Neural cell (in vitro differentiated cells): ENCODE results near the gene METTL1. TPM values are rescaled to one million over a fixed set of nuclear protein-coding genes. Genes with fewer than 3 reads are reported as not detected.
A peak's percentile ranks its signal among the peaks of the same experiment; 100 is the strongest.

Experiments used
- H2AFZ ChIP-seq: fragments of 200-600, 300-800 bp; sonication (generic), shearing (Covaris generic); 2 replicates; pipeline ENCODE4 v1.6.0; 2014; ENCODE audit warnings: low read depth, mild to moderate bottlenecking, antibody characterized with exemption, low read length, moderate library complexity
- H3F3A ChIP-seq: fragments of 200-600 bp; shearing (Covaris generic); 2 replicates; pipeline ENCODE4 v1.6.1; 2016; ENCODE audit warnings: mild to moderate bottlenecking, moderate library complexity, mixed read lengths, antibody characterized with exemption, low read length; ENCODE audit not compliant: insufficient read depth, poor library complexity, severe bottlenecking
- H3K27ac ChIP-seq: fragments of 200-600, 300-800 bp; sonication (generic), shearing (Covaris generic); 2 replicates; pipeline ENCODE4 v1.5.1; 2014; ENCODE audit warnings: mild to moderate bottlenecking, low read length, moderate library complexity
- H3K27me3 ChIP-seq: fragments of 300-800, 200-600 bp; sonication (generic), shearing (Covaris generic); 2 replicates; pipeline ENCODE4 v1.6.0; 2014; ENCODE audit warnings: mild to moderate bottlenecking, low read depth, low read length, moderate library complexity; ENCODE audit not compliant: insufficient read depth
- H3K36me3 ChIP-seq: fragments of 300-800, 200-600 bp; sonication (generic), shearing (Covaris generic); 2 replicates; pipeline ENCODE4 v1.5.1; 2014; ENCODE audit warnings: mild to moderate bottlenecking, antibody characterized with exemption, low read length, moderate library complexity; ENCODE audit not compliant: insufficient read depth
- H3K4me2 ChIP-seq: fragments of 300-800, 200-600 bp; sonication (generic), shearing (Covaris generic); 2 replicates; pipeline ENCODE4 v1.6.0; 2014; ENCODE audit warnings: mild to moderate bottlenecking, low read length
- H3K4me3 ChIP-seq: fragments of 300-800, 200-600 bp; sonication (generic), shearing (Covaris generic); 2 replicates; pipeline ENCODE4 v1.5.1; 2014; ENCODE audit warnings: mild to moderate bottlenecking, low read length, moderate library complexity
- H3K79me2 ChIP-seq: fragments of 200-600 bp; shearing (Covaris generic); replicated peaks from 2 replicates; pipeline ENCODE4 v1.6.0; 2014; ENCODE audit warnings: mild to moderate bottlenecking, low read length, moderate library complexity; ENCODE audit not compliant: insufficient read depth
- H3K9ac ChIP-seq: fragments of 300-800, 200-600 bp; sonication (generic), shearing (Covaris generic); 2 replicates; pipeline ENCODE4 v1.6.1; 2016; ENCODE audit warnings: mild to moderate bottlenecking, low read length, mixed read lengths
- H3K9me2 ChIP-seq: fragments of 200-600 bp; shearing (Covaris generic); 2 replicates; pipeline ENCODE4 v1.6.1; 2016; ENCODE audit warnings: mild to moderate bottlenecking, low read length, mixed read lengths; ENCODE audit not compliant: insufficient read depth
- H3K9me3 ChIP-seq: fragments of 200-600, 300-800 bp; sonication (generic), shearing (Covaris generic); 2 replicates; pipeline ENCODE4 v1.6.1; 2016; ENCODE audit warnings: mild to moderate bottlenecking, mixed run types, low read length, moderate library complexity, mixed read lengths
- H4K20me1 ChIP-seq: fragments of 200-600 bp; shearing (Covaris generic); 2 replicates; pipeline ENCODE4 v1.6.1; 2016; ENCODE audit warnings: mild to moderate bottlenecking, mixed run types; ENCODE audit not compliant: insufficient read depth
- EP300 ChIP-seq: fragments of 450-650 bp; conservative IDR thresholded peaks from 2 replicates; pipeline ENCODE4 v1.6.1; 2014; ENCODE audit warnings: antibody characterized with exemption, mild to moderate bottlenecking, moderate library complexity; ENCODE audit not compliant: poor library complexity, severe bottlenecking
- EZH2 ChIP-seq: fragments of 200-600, 300-800 bp; shearing (Covaris generic), sonication (generic); IDR thresholded peaks from 2 replicates; pipeline ENCODE4 v1.6.1; 2014; ENCODE audit warnings: antibody characterized with exemption, low read length, borderline replicate concordance, mild to moderate bottlenecking; ENCODE audit not compliant: insufficient read depth, poor library complexity, severe bottlenecking
- MXI1 ChIP-seq: fragments of 450-650 bp; conservative IDR thresholded peaks from 2 replicates; pipeline ENCODE4 v1.6.1; 2014; ENCODE audit warnings: antibody characterized with exemption, mild to moderate bottlenecking; ENCODE audit not compliant: poor library complexity, severe bottlenecking
- POLR2AphosphoS5 ChIP-seq: IDR thresholded peaks from 2 replicates; pipeline ENCODE4 v1.6.1; 2012
- RAD21 ChIP-seq: fragments of 450-650 bp; conservative IDR thresholded peaks from 2 replicates; pipeline ENCODE4 v1.6.1; 2014; ENCODE audit warnings: antibody characterized with exemption, mild to moderate bottlenecking, moderate library complexity
- SMC3 ChIP-seq: fragments of 450-650 bp; conservative IDR thresholded peaks from 2 replicates; pipeline ENCODE4 v1.6.1; 2014; ENCODE audit warnings: antibody characterized with exemption, mild to moderate bottlenecking, moderate library complexity; ENCODE audit not compliant: poor library complexity
- TAF1 ChIP-seq: IDR thresholded peaks from 2 replicates; pipeline ENCODE4 v1.6.1; 2012; ENCODE audit warnings: low read depth
- polyA plus RNA-seq: library from polyadenylated mRNA; depleted of rRNA; stranded (reverse); fragments of >200 nt; gene quantifications from 2 replicates; pipeline ENCODE4 v1.2.3, GENCODE V29; 2014
- TF ChIP-seq, protein P1 (sequence below): fragments of 450-650 bp; IDR thresholded peaks from 2 replicates; pipeline ENCODE4 v1.5.1; 2014; ENCODE audit warnings: antibody characterized with exemption, mild to moderate bottlenecking, moderate library complexity; ENCODE audit not compliant: poor library complexity, severe bottlenecking
- TF ChIP-seq, protein P2 (sequence below): IDR thresholded peaks from 2 replicates; pipeline ENCODE4 v1.6.1; 2012; ENCODE audit warnings: borderline replicate concordance

METTL1 gene
- polyA plus RNA-seq, 1 donor from 2014 or later: 1.9 TPM

DNA sequence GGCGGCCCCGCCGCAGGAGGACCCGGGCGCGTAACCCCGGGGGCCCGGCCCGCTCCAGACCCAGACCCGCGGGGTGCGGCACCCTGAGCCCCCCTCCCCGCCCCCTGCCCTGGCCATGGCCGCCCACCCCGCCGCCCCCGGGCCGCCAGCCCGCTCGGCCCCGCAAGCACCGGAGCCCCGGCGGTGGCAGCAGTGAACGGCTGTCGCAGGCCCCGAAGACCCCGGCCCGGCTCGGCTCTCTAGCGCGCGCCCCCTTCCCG lies 16.8 kb downstream of the METTL1 start:
- Histone ChIP-seq H3K4me2 (no peak overlapping the region), H3K9me2 (no peaks in the 10 kb centered on the region), H3K9me3 (no peaks in the 10 kb centered on the region)

DNA sequence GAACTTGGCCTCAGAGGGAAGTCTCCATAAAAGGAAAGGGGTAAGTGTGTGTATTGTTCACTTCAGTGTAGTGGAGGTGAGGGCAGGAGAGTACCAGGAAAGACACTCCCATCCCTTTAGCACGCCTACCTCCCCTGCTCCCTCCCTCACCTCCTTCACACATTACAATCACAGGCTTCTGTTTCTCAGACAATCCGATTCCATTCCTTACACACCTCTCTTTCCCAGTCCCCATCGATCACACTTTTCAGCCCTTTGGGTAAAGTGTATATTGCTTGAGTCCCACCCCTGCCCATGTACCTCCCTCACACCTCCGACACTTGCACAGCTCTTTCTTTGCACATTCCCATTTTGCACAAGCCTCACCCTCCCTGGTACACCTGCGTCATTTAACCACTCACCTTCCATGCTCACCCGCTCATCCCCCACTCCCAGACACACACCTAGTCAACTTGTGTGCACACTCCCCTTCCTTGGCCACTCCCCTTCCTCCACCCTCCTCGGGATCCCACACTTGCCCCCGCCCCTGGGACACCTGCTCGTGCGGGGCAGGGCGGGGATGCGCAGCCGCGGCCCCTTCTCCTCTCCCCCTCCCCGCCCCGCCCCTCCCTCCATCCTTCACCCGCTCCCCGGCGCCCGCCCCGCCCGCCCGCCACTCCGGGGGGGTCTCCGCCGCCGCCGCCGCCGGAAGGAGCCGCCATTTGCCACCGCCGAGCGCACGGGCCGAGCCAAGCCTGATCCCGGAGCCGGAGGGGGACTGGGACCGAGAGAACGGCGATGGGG lies 17.3 kb downstream of the METTL1 start, which contains the start of gene MARCHF9:
MARCHF9 (plus strand) TSS at position 693 of the 783 bp plus-strand sequence. CDS start 426 bp downstream, outside the sequence.
- H3K27ac ChIP-seq: peak within 1 kb of the TSS; percentile 77
- no peaks in the 10 kb centered on the region for H3K9me3 ChIP-seq
- no peaks in the 10 kb centered on the region for H3K9me2 ChIP-seq
- H3K79me2 ChIP-seq: peaks cover 20% of the 10 kb centered on the region
- H3F3A ChIP-seq: no peaks in the 10 kb centered on the region
- H3K4me3 ChIP-seq: peak within 1 kb of the TSS; percentile 89
- H3K9ac ChIP-seq: peak within 1 kb of the TSS; percentile 80
- H3K27me3 ChIP-seq: no peaks in the 10 kb centered on the region
- no peak for TF ChIP-seq EZH2
- peak; percentile 37 for TF ChIP-seq EP300
- TF ChIP-seq TAF1: peak; percentile 5
- TF ChIP-seq SMC3: no peak
- peak; percentile 32 for TF ChIP-seq RAD21
- TF ChIP-seq, protein P1, sequence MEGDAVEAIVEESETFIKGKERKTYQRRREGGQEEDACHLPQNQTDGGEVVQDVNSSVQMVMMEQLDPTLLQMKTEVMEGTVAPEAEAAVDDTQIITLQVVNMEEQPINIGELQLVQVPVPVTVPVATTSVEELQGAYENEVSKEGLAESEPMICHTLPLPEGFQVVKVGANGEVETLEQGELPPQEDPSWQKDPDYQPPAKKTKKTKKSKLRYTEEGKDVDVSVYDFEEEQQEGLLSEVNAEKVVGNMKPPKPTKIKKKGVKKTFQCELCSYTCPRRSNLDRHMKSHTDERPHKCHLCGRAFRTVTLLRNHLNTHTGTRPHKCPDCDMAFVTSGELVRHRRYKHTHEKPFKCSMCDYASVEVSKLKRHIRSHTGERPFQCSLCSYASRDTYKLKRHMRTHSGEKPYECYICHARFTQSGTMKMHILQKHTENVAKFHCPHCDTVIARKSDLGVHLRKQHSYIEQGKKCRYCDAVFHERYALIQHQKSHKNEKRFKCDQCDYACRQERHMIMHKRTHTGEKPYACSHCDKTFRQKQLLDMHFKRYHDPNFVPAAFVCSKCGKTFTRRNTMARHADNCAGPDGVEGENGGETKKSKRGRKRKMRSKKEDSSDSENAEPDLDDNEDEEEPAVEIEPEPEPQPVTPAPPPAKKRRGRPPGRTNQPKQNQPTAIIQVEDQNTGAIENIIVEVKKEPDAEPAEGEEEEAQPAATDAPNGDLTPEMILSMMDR: no peak
- peak; percentile 70 for TF ChIP-seq POLR2AphosphoS5
- TF ChIP-seq MXI1: peak; percentile 62
- TF ChIP-seq, protein P2, sequence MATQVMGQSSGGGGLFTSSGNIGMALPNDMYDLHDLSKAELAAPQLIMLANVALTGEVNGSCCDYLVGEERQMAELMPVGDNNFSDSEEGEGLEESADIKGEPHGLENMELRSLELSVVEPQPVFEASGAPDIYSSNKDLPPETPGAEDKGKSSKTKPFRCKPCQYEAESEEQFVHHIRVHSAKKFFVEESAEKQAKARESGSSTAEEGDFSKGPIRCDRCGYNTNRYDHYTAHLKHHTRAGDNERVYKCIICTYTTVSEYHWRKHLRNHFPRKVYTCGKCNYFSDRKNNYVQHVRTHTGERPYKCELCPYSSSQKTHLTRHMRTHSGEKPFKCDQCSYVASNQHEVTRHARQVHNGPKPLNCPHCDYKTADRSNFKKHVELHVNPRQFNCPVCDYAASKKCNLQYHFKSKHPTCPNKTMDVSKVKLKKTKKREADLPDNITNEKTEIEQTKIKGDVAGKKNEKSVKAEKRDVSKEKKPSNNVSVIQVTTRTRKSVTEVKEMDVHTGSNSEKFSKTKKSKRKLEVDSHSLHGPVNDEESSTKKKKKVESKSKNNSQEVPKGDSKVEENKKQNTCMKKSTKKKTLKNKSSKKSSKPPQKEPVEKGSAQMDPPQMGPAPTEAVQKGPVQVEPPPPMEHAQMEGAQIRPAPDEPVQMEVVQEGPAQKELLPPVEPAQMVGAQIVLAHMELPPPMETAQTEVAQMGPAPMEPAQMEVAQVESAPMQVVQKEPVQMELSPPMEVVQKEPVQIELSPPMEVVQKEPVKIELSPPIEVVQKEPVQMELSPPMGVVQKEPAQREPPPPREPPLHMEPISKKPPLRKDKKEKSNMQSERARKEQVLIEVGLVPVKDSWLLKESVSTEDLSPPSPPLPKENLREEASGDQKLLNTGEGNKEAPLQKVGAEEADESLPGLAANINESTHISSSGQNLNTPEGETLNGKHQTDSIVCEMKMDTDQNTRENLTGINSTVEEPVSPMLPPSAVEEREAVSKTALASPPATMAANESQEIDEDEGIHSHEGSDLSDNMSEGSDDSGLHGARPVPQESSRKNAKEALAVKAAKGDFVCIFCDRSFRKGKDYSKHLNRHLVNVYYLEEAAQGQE: peak; percentile 18
- H3K36me3 ChIP-seq: no peaks in the 10 kb centered on the region
- no peaks in the 10 kb centered on the region for H4K20me1 ChIP-seq
- H2AFZ ChIP-seq: peak within 1 kb of the TSS; percentile 49
- H3K4me2 ChIP-seq: peak within 1 kb of the TSS; percentile 91

More for the DNA sequence above, 16.8 kb downstream of the METTL1 start:
- peak overlapping the region; percentile 89 for H3K4me3 ChIP-seq
- H3F3A ChIP-seq: no peaks in the 10 kb centered on the region
- H2AFZ ChIP-seq: no peak overlapping the region
- H3K36me3 ChIP-seq: no peaks in the 10 kb centered on the region
- H3K79me2 ChIP-seq: peaks cover 20% of the 10 kb centered on the region
- TF ChIP-seq RAD21 (no peak), EZH2 (no peak), TAF1 (no peak), SMC3 (no peak), POLR2AphosphoS5 (no peak)
- TF ChIP-seq, protein P1: no peak
- peak overlapping the region; percentile 80 for H3K9ac ChIP-seq
- peak overlapping the region; percentile 39 for H3K27ac ChIP-seq
- H3K27me3 ChIP-seq: no peaks in the 10 kb centered on the region
- H4K20me1 ChIP-seq: no peaks in the 10 kb centered on the region
